ENCODE results near the gene SNX8. TPM values are rescaled to one million over a fixed set of nuclear protein-coding genes. Genes with fewer than 3 reads are reported as not detected.
"Not testable (repeated sequence)": the region's sequence is repeated elsewhere in the genome, so short reads cannot be mapped to it uniquely, and the experiment has no call there.

SNX8 gene
- polyA plus RNA-seq, 4 donors = 40.5 to 45.7 (median 42.6) TPM

DNA sequence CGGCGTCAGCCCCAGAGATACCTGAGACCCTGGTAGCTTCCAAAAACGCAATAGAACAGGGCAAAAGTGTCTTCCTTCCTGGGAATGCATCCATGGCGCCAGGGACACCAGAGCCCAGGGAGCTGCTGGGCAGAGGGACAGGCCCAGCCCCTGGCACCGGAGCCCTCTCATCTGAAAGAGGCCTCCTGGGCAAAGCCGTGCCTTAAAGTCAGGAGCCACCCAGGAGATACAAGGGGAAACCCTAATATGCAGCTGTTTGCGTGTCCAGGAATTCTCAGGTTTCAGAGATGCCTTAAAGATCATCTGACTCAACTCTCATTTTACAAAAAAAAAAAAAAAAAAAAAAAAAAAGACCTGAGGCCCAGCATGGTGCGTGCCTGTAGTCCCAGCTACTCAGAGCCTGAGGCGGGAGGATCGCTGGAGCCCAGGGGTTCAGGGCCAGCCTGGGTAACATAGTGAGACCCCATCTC, 44.2 kb downstream of the SNX8 start:
- DNase-seq (ENCODE audit: low read depth in 4 of 4, low spot score in 3 of 4) = no peak

DNA sequence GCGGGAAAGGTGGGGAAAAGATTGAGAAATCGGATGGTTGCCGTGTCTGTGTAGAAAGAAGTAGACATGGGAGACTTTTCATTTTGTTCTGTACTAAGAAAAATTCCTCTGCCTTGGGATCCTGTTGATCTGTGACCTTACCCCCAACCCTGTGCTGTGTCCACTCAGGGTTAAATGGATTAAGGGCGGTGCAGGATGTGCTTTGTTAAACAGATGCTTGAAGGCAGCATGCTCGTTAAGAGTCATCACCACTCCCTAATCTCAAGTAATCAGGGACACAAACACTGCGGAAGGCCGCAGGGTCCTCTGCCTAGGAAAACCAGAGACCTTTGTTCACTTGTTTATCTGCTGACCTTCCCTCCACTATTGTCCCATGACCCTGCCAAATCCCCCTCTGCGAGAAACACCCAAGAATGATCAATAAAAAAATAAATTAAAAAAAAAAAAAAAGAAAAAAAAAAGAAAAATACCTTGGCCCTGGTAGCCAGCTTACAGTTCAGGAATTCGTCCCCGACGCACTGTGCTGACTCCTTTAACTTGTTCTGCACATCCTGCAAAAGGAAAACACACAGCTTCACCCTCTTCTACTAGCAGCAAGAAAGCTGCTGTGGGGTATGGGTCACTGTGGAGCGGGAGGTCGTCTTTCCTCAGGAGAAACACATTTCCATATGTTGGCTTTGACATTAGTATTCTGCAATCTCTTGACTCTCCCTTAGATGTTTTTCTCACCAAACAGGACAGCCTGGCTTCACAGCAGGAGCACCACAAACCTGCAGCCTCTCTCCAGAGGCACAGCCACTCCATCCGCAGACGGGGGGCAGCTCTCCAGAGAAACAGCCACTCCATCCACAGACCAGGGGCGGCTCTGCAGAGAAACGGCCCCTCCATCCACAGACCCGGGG, 44.9 kb downstream of the SNX8 start:
- DNase-seq (ENCODE audit: low read depth in 4 of 4, low spot score in 3 of 4) = not testable (repeated sequence)

- no peak for DNase-seq (ENCODE audit: low read depth in 4 of 4, low spot score in 3 of 4)
Measured at GRCh38 chr7:2266911-2267310, 47.3 kb downstream of the SNX8 start.

DNA sequence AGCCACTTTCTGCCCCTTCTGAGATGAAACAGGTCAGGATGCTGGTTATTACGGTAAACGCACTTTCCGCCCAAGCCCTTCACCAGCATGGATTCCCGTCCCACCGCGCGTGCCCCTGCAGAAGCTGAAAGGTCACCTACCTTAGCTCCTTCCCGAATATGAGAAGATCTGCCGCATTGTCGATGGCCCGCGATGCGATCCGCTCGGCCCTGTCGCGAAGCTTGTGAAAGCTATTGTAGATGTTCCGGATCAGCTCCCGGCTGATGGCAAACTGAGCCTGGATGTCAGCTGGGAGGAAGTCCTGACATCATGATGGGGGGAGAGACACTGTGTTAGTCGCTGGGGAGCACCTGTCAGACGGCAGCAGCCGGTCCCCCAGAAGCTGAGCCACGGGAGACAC, 50.1 kb downstream of the SNX8 start:
- DNase-seq (ENCODE audit: low read depth in 4 of 4, low spot score in 3 of 4) = no peak

DNA sequence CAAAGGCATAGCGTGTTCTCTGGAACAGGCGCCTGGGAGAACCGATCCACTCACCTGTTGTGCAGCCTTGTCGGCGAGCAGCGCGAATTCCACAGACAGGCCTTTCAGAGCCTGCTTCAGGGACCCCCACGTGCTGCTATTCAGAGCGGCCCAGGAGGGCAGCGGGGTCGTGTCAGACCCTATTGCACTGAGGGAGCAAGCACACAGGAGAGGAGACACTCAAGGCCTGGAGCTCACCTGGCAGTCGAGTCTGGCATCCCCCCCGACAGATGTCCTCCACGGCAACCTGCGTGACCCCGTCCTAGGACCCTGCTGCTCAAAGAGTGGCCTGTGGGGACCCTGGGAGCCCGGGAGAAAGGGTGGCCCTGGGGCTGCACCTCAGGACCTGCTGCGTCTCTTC, 51.1 kb downstream of the SNX8 start:
- DNase-seq (ENCODE audit: low read depth in 4 of 4, low spot score in 3 of 4) = no peak

DNA sequence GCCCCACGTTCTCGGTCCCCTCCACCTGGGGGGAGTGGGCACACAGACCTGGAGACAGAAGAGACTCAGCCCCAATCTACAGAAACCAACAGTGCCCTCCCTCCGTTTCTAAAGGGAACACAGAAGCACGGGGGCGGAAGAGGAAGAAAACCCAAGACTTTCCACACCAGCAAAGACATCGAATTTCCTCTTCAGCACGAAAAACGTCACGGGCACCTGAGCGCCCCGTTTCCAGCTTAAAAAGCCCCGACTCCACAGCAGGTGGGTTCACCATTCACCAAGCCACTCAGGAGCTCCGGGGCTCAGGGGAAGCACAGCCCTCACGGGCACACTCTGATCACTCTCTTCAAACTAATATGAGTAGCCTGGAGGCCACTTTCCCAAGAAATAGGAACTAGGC, 52.6 kb downstream of the SNX8 start:
- no peak for DNase-seq (ENCODE audit: low read depth in 4 of 4, low spot score in 3 of 4)

DNA sequence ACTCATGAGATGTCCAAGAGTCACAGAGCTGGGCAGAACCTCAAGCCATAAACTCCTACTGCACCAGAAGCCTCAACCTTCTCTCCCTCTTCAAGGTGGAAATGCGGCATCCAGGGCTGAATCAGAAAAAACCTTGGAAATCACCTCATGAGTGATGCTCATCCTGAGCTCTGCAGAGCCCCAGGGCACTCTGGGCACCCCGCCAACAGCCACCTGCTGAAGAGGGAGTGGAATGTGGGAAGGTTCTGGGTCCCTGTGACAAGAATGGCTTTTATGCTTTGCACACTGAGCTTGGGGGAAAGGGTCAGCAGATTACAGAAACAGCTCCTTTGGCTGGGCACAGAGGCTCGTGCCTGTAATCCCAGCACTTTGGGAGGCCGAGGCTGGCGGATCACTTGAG, 53.4 kb downstream of the SNX8 start:
- no peak for DNase-seq (ENCODE audit: low read depth in 4 of 4, low spot score in 3 of 4)

DNA sequence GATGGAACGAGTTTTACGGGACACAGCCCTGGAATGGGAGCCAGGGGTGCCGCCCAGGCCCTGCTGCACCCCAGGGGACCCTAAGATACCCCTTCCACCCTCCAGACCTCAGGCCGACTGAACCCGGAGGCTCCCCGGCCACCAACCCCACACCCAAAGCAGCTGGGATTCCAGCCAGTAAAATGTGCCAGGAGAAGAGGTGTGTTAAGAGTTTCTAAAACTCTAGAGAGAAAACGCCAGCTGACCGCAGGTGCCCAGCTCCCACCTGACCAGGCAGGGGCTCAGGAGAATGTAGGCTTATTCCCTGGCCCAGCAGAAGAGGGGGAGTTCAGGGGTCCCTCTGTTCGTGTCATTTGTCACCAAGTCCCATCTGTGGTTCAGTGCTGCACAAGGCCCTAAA, 54.8 kb downstream of the SNX8 start:
- DNase-seq (ENCODE audit: low read depth in 4 of 4, low spot score in 3 of 4) = no peak

DNA sequence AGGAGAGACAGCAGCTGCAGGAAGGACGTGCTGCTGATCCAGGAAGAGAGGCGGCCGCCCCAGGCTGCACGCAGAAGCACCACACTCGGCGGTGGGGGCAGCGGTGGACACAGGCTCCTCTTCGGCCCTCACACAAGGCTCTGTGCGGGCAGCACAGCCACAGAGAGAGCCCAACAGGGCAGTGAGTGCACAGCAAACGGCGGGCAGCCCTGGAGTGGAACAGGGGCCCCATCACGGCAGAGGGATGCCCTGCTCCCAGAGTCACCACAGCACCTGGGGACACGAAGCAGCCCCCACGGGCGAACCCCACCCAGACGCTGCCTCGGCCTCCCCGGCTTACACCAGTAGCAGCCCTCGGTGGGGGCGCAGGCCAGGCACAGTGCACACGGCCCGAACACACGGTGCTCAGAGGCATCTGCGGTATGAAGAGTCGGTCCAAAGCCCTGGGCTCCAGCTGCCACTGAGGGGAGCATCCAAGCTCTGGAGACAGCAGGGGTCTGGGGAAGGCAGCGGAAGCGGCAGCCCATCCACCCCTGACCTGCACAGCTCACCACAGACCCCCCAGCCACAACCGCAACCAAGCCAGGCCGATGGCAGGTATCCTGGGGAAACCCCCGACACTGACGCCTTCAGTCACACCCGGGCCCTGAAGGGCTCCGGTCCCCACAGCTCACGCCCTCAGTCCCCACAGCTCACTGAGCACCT, 55.4 kb downstream of the SNX8 start:
- DNase-seq (ENCODE audit: low read depth in 4 of 4, low spot score in 3 of 4) = no peak

GRCh38 chr7:2257651-2258050, 56.6 kb downstream of the SNX8 start:
- no peak for DNase-seq (ENCODE audit: low read depth in 4 of 4, low spot score in 3 of 4)

DNA sequence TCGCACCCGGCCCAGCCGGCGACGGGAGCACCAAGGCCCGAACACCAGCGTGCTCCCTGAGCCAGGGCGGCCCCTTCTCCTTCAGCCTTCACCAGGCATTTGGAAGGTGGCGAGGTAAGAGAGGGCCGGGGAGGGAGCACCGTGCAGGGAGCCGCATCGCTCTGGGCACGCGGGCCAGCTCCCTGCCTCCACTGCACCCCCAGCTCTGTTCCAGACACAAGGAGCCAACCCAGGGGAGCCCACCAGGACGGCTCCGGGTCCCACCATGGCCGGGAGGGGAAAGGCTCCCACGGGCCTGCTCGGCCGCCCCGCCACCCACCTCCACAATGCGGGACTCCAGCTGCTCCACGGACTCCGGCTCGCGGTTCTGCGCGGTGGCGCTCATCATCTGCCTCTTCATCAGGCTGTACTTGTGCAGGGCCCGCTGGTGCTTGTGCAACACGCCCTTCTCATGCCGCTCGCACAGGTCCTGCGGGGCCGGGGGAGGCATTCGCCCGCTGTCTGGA, 57.1 kb downstream of the SNX8 start:
- DNase-seq (ENCODE audit: low read depth in 4 of 4, low spot score in 3 of 4) = no peak

DNA sequence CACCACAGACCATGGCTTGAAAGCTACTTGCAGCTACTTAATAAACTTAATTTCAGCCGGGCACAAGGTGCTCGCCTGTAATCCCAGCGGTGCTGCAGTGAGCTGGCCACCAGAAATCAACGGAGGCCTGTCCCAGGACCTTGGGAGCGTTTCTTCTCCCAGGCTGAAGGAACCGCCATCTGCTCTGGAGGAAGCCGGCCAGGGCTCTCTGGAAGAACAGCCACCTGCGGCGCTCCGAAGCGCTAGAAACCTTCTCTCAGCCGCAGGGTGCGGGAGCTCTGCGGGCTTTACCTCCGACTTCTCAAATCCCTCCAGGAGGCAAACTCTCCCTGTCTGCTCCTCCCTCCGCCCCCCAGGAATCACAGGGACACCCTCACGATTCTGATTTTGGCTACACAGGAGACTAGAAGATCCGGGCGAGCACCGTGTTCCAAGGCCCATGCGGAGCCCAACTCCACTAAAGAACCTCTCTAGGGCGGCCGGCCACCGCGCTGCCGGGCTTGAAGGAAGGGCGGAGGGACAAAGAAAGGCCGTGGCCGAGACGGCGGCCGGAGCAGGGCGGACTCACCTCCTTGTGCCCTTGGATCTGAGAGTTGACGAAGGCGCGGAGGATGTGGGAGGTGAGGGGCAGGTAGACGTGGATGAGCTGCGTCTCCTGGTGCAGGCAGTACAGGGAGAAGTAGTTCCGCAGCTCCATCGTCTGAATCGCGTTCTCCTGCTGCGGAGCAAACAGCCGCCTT, 57.8 kb downstream of the SNX8 start:
- DNase-seq (ENCODE audit: low read depth in 4 of 4, low spot score in 3 of 4) = no peak

DNA sequence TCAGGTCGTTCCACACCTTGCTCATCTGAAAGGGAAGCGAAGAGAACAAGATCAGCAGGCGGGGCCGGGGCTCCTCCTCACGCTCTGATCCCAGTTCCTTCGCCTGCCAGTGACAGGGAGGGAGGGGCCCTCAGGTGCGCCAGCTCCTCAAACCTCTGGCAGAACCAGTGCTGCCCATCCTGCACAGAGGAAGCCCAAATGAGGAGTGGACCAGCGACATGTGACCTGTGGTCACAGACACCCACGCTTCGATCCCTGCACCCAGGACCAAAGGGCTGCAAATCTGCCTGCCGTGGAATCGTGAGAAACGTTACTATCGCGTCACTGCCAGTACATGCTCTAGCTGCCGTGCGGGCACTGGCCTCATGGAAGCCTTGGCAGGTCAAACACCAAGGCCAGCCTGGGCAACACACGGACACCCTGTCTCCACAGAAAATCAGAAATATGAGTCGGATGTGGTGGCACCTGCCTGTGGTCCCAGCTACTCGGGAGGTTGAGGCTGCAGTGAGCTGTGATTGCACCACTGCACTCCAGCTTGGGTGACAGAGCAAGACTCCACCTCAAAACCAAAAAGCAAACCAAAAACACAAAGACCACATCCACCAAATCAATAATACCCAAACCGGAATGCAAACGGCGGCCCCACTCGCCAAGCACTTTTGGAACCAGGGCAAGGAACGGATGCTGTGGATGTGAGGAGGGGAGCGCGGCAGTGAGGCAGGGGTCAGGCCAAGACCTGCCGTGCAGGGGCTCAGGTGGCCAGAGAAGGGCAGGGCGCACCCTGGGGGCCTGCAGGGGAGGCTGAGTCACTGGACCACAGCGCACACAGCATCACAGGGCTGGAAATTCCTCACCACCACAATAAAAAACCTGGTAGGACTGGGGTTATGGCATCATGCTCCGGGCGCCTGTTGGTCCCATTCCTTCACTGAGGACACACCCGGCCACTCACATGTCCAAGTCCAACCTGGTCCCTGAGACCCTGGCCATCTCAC, 58.8 kb downstream of the SNX8 start:
- DNase-seq (ENCODE audit: low read depth in 4 of 4, low spot score in 3 of 4) = no peak

DNA sequence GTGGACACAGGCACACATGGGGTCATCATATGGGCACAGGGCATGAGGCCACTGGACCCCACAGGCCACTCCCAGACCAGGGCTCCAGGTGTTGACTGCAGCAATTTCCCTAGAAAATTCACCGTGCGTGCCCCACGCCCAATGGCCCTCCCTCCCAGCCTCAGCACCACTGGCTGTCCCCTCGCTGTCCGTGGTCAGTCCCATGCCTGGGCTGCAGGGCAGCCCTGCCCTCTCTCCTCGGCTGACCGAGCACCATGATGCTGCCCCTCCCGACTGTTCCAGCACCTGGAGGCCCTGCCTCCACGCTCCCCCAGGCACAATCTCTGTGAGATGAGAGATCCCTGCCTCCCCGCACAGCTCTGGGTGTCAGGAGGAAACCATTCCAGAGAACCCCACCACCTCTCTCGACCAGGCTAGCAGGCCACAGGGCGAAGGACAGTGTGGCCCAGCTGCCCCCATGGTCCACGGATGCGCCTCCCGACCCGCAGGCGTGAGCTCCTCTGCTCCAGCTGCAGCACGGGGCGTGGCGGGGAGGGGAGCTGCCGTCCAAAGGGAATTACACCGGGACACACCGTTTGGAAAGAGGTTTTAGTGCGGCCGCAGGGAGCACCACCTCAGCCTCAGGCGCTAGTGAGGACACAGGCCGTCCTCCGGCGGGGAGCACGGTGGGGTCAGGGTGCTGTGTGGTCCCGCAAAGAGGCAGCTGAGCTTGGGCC, 59.7 kb downstream of the SNX8 start:
- DNase-seq (ENCODE audit: low read depth in 4 of 4, low spot score in 3 of 4) = no peak

DNA sequence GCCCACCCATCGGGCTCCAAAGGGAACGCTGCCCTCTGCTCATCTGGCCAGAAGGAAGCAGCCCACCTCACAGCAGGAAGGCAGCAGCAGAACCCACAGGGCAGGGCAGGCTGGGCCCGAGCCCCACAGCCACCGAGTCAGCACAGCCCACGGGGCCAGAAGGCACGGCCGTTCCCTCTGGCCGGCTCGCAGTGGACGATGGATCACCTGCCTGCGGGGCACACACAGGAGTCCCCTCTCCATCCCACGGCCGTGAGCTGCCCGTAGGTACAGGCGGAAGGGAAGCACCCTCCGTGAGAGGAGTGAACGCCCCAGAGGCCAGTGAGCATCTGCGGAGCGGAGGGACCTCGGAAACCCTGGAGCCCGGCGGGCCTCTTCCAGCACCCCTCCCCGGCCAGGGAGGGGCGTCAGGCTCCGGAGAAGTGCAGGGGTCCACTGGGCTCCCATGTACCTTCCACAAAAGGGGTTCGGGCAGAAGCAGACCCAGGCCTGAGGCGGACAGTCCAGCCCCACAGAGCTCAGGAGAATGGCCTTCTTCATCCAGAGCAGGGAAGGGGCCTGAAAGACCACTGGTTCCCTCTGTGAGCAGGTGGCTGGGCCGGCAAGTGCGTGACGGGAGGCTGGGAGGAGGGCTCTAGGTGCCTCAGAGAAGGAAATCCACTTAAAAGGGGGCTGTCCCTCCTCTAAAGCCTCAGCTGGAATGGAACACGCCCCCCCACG, 60.6 kb downstream of the SNX8 start:
- DNase-seq (ENCODE audit: low read depth in 4 of 4, low spot score in 3 of 4) = no peak

DNA sequence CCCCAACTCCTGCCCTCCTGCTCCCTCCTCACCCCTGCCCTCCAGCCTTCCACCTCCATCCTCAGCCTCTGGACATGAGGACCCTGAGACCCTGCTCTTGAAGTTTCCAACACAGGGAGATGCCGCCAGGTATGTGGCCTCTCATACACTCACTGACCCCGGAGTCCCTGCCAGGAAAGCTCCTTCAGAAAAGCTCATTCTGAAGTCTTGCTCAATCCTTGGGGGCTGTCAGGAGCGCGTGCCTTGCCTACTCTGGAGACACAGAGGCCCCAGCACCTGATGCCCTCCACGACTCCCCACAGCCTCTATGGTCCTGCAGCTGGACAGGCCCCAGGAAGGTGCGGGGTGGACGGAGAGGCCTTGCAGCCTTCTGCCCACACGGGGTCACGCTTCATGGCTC, 61.2 kb downstream of the SNX8 start:
- DNase-seq (ENCODE audit: low read depth in 4 of 4, low spot score in 3 of 4) = no peak

- no peak for DNase-seq (ENCODE audit: low read depth in 4 of 4, low spot score in 3 of 4)
Measured at GRCh38 chr7:2251841-2252771, 62.1 kb downstream of the SNX8 start.
